A549 treated with GW870086 at 1 μM for 4 hours (cell line): Measurements from ENCODE around the gene KRT34. TPM values are rescaled to one million over a fixed set of nuclear protein-coding genes. Genes with fewer than 3 reads are reported as not detected.

Experiments
- total RNA-seq: library from RNA; stranded (reverse); fragments of 200-300 nt; extraction: Qiagen RNA extraction; gene quantifications from 5 replicates; pipeline ENCODE4 v1.2.3, GENCODE V29; 2022; ENCODE audit warnings: low read depth

KRT34 gene
- 0.37 to 0.73 TPM (median 0.45 TPM) in 5 replicates for total RNA-seq

GRCh38 chr17:41381943-41382342, at the start of gene KRT34:
KRT34 (minus strand) TSS chr17:41382306; CDS start chr17:41382246, 60 bp downstream.

GRCh38 chr17:41424111-41424635, 42.1 kb upstream of the KRT34 start, which contains the start of gene KRT37:
KRT37 (minus strand) TSS chr17:41424585; CDS start chr17:41424523, 62 bp downstream.

GRCh38 chr17:41396996-41397660, 15.0 kb upstream of the KRT34 start, which contains the start of gene KRT31:
KRT31 (minus strand) TSS chr17:41397608; CDS start chr17:41397539, 69 bp downstream.

GRCh38 chr17:41369713-41370112, 12.4 kb downstream of the KRT34 start, which contains the start of gene KRT33B:
KRT33B (minus strand) TSS chr17:41369813; CDS start chr17:41369750, 63 bp downstream.

GRCh38 chr17:41350381-41350878, 31.7 kb downstream of the KRT34 start, which contains the start of gene KRT33A:
KRT33A (minus strand) TSS chr17:41350828; CDS start chr17:41350767, 61 bp downstream.

Other genes starting within 250 kb of the KRT34 start
- gene KRTAP4-6, start 241.8 kb downstream of the KRT34 start, total RNA-seq = not detected in 5 replicates
- gene KRTAP4-5, start 232.5 kb downstream of the KRT34 start, total RNA-seq = not detected in 5 replicates
- gene KRTAP4-4, start 221.6 kb downstream of the KRT34 start, total RNA-seq = not detected in 5 replicates
- not detected in 5 replicates for gene KRTAP4-3, start 214.1 kb downstream of the KRT34 start, total RNA-seq
- not detected in 5 replicates for gene KRTAP4-2, start 204.1 kb downstream of the KRT34 start, total RNA-seq
- 0.20 to 0.22 TPM in 2 of 5 replicates, not detected in the others for gene KRTAP4-1, start 197.4 kb downstream of the KRT34 start, total RNA-seq
- not detected in 5 replicates for gene KRTAP9-1, start 192.4 kb downstream of the KRT34 start, total RNA-seq
- gene KRTAP9-2, start 155.7 kb downstream of the KRT34 start, total RNA-seq = not detected in 5 replicates
- gene KRTAP9-3, start 149.9 kb downstream of the KRT34 start, total RNA-seq = not detected in 5 replicates
- not detected in 5 replicates for gene KRTAP9-8, start 144.3 kb downstream of the KRT34 start, total RNA-seq
- not detected in 5 replicates for gene KRTAP9-4, start 132.6 kb downstream of the KRT34 start, total RNA-seq
- gene KRTAP9-9, start 126.9 kb downstream of the KRT34 start, total RNA-seq = not detected in 5 replicates
- gene KRTAP9-6, start 116.9 kb downstream of the KRT34 start, total RNA-seq = not detected in 5 replicates
- not detected in 5 replicates for gene KRTAP9-7, start 106.6 kb downstream of the KRT34 start, total RNA-seq
- not detected in 5 replicates for gene KRTAP29-1, start 79.5 kb downstream of the KRT34 start, total RNA-seq
- gene KRTAP16-1, start 73.0 kb downstream of the KRT34 start, total RNA-seq = not detected in 5 replicates
- not detected in 5 replicates for gene KRTAP17-1, start 66.6 kb downstream of the KRT34 start, total RNA-seq
- not detected in 5 replicates for gene KRT33A, start 31.5 kb downstream of the KRT34 start, total RNA-seq
- gene KRT33B, start 12.5 kb downstream of the KRT34 start, total RNA-seq = not detected in 5 replicates
- gene KRT31, start 15.3 kb upstream of the KRT34 start, total RNA-seq = 0.08 TPM in 1 of 5 replicates, not detected in the others
- not detected in 5 replicates for gene KRT37, start 42.3 kb upstream of the KRT34 start, total RNA-seq
- gene KRT38, start 58.7 kb upstream of the KRT34 start, total RNA-seq = not detected in 5 replicates
- gene KRT32, start 85.1 kb upstream of the KRT34 start, total RNA-seq = 0.13 TPM in 1 of 5 replicates, not detected in the others
- gene KRT35, start 98.8 kb upstream of the KRT34 start, total RNA-seq = not detected in 5 replicates
- gene KRT36, start 107.6 kb upstream of the KRT34 start, total RNA-seq = 0.07 TPM in 1 of 5 replicates, not detected in the others
- 0.24 to 0.87 TPM (median 0.39 TPM) in 5 replicates for gene KRT13, start 123.3 kb upstream of the KRT34 start, total RNA-seq
- gene KRT15, start 136.6 kb upstream of the KRT34 start, total RNA-seq = 2.7 to 4.0 TPM (median 3.2 TPM) in 5 replicates
- 42.9 to 67.6 TPM (median 53.1 TPM) in 5 replicates for gene KRT19, start 146.0 kb upstream of the KRT34 start, total RNA-seq
- not detected in 5 replicates for gene KRT9, start 189.8 kb upstream of the KRT34 start, total RNA-seq
- 0.07 to 0.13 TPM in 2 of 5 replicates, not detected in the others for gene KRT14, start 204.6 kb upstream of the KRT34 start, total RNA-seq
- 0.64 to 1.8 TPM (median 1.3 TPM) in 5 replicates for gene KRT16, start 230.5 kb upstream of the KRT34 start, total RNA-seq
- 0.63 to 1.9 TPM (median 1.3 TPM) in 5 replicates for gene KRT17, start 242.3 kb upstream of the KRT34 start, total RNA-seq